HepG2 (cell line): ENCODE measurements around the gene MYO1E. TPM values are rescaled to one million over a fixed set of nuclear protein-coding genes. Genes with fewer than 3 reads are reported as not detected.

Experiments used
- AGO1 ChIP-seq: fragments of 200-400 bp; formaldehyde crosslinking; IDR thresholded peaks from 2 replicates; pipeline ENCODE4 v1.6.1; 2017; ENCODE audit warnings: mild to moderate bottlenecking, low read depth, low read length, moderate library complexity; ENCODE audit not compliant: poor library complexity, severe bottlenecking
- ARID5B ChIP-seq: IDR thresholded peaks from 2 replicates; pipeline ENCODE4 v1.4.0; 2020; ENCODE audit warnings: mild to moderate bottlenecking, missing genetic modification reagents
- BORCS8-MEF2B ChIP-seq: sonication (generic); formaldehyde crosslinking; IDR thresholded peaks from 2 replicates; pipeline ENCODE4 v1.8.0; 2022; ENCODE audit warnings: mild to moderate bottlenecking, missing genetic modification reagents
- CHD2 ChIP-seq: IDR thresholded peaks from 2 replicates; pipeline ENCODE4 v1.6.1; 2011; ENCODE audit warnings: low read depth, low read length, improper control_type of control experiment
- ESRRA ChIP-seq: sonication (generic); formaldehyde crosslinking; IDR thresholded peaks from 2 replicates; pipeline ENCODE4 v1.5.1; 2020; ENCODE audit warnings: mild to moderate bottlenecking, low read depth, missing genetic modification reagents
- EZH2 ChIP-seq: conservative IDR thresholded peaks from 2 replicates; pipeline ENCODE4 v1.6.1; 2012; ENCODE audit warnings: mild to moderate bottlenecking, low read depth, low read length, moderate library complexity
- FIP1L1 ChIP-seq: fragments of 200-400 bp; formaldehyde crosslinking; IDR thresholded peaks from 2 replicates; pipeline ENCODE4 v1.6.1; 2018; ENCODE audit warnings: low read depth, mild to moderate bottlenecking, low read length, moderate library complexity, borderline replicate concordance; ENCODE audit not compliant: insufficient read depth
- FOXK1 ChIP-seq: sonication (generic); formaldehyde crosslinking; IDR thresholded peaks from 2 replicates; pipeline ENCODE4 v1.4.0; 2020; ENCODE audit warnings: low read depth, missing genetic modification reagents, borderline replicate concordance
- PCBP2 ChIP-seq: fragments of 200-400 bp; formaldehyde crosslinking; optimal IDR thresholded peaks from 2 replicates; pipeline ENCODE3; 2018; ENCODE audit warnings: low read length, low read depth; ENCODE audit not compliant: poor library complexity, severe bottlenecking
- PHF21A ChIP-seq: sonication (generic); formaldehyde crosslinking; IDR thresholded peaks from 2 replicates; pipeline ENCODE4 v1.5.0; 2020; ENCODE audit warnings: mild to moderate bottlenecking, missing genetic modification reagents
- REST ChIP-seq, 2 experiments: IDR thresholded peaks; 2 replicates each; pipeline ENCODE4 v1.6.1; 2011 to 2012; ENCODE audit warnings: low read length in 2 of 2, borderline replicate concordance in 1 of 2, low read depth in 1 of 2, mild to moderate bottlenecking in 1 of 2, moderate library complexity in 1 of 2
- ZHX2 ChIP-seq, 2 experiments: sonication (generic) in 1 of 2; formaldehyde crosslinking in 1 of 2; IDR thresholded peaks; 2 replicates each; pipeline versions ENCODE4 v1.6.1 to v1.9.0; 2014 to 2022; ENCODE audit warnings: antibody characterized with exemption in 1 of 2, borderline replicate concordance in 1 of 2, inconsistent platforms in 1 of 2, low read depth in 1 of 2, missing genetic modification reagents in 1 of 2
- ZNF124 ChIP-seq: sonication (generic); formaldehyde crosslinking; IDR thresholded peaks from 2 replicates; pipeline ENCODE4 v1.4.0; 2020; ENCODE audit warnings: missing genetic modification reagents
- ZNF205 ChIP-seq: IDR thresholded peaks from 2 replicates; pipeline ENCODE4 v1.6.1; 2018; ENCODE audit warnings: missing biosample characterization, missing genetic modification reagents
- ZNF253 ChIP-seq: sonication (generic); formaldehyde crosslinking; IDR thresholded peaks from 2 replicates; pipeline ENCODE4 v1.8.0; 2022; ENCODE audit warnings: mild to moderate bottlenecking, missing genetic modification reagents, borderline replicate concordance
- ZNF841 ChIP-seq: sonication (generic); formaldehyde crosslinking; IDR thresholded peaks from 2 replicates; pipeline ENCODE4 v1.8.1; 2023; ENCODE audit warnings: missing genetic modification reagents, borderline replicate concordance
- polyA plus RNA-seq, 8 experiments: library from polyadenylated mRNA; depleted of rRNA in 3 of 8; stranded (reverse) in 7 of 8; unstranded in 1 of 8; fragments of >200 nt; fragmentation: Illumina TruSeq in 4 of 8; extraction: Trizol in 4 of 8; gene quantifications; 2 replicates each; pipeline versions ENCODE4 v1.2.1 to v1.2.3, GENCODE V29; 2011 to 2016; ENCODE audit warnings: low read depth in 4 of 8, missing spikeins in 1 of 8, mixed read lengths in 1 of 8; ENCODE audit not compliant: insufficient read depth in 1 of 8
- total RNA-seq, 5 experiments: library from RNA; depleted of rRNA; stranded (reverse); fragments of >200 nt; fragmentation: Illumina TruSeq; extraction: Trizol; gene quantifications; 2 replicates each; pipeline ENCODE4 v1.2.3, GENCODE V29; 2016; ENCODE audit warnings: low read depth in 1 of 5

Gene MYO1E
- total and polyA plus RNA-seq, 2 of the 13 experiments (the other 11 are each of a cell fraction or from before 2014, with no cell fraction given) = 15.7 to 25.1 TPM

GRCh38 chr15:59281699-59282098, 91.0 kb downstream of the MYO1E start (continued):
- TF ChIP-seq ARID5B (CRISPR knock-in tag) (peak; percentile 88), ESRRA (CRISPR knock-in tag) (0 out of 2 replicates have a peak, but pooled peaks have one; percentile 29), ZNF841 (CRISPR knock-in tag) (no peak), ZNF205 (CRISPR knock-in tag) (no peak), AGO1 (no peak), BORCS8-MEF2B (no peak), FOXK1 (CRISPR knock-in tag) (peak; percentile 57; the same call in 1 of the 2 replicates), PHF21A (CRISPR knock-in tag) (peak; percentile 73; the same call in 1 of the 2 replicates), PCBP2 (no peak), CHD2 (no peak), EZH2 (no peak), ZNF124 (CRISPR knock-in tag) (no peak), ZHX2 (IDR thresholded peaks at IDR 0.05; ENCODE audit: low read depth) (no peak), ZHX2 (CRISPR knock-in tag; IDR thresholded peaks at IDR 0.05; ENCODE audit: borderline replicate concordance) (no peak), ZNF253 (CRISPR knock-in tag) (no peak), REST (IDR thresholded peaks at IDR 0.05; ENCODE audit: borderline replicate concordance in 1 of 2, low read depth in 1 of 2, low read length in 2 of 2) (no peak), FIP1L1 (no peak)
